Measurements from ENCODE around the gene EZH1. TPM values are rescaled to one million over a fixed set of nuclear protein-coding genes. Genes with fewer than 3 reads are reported as not detected.
A peak's percentile ranks its signal among the peaks of the same experiment; 100 is the strongest.

Gene EZH1
- total RNA-seq, 1 donor from 2014 or later, result 43.3 TPM

GRCh38 chr17:42690596-42690995 lies 54.2 kb downstream of the EZH1 start:
- peaks cover 9% of the 10 kb centered on the region for H3K4me1 ChIP-seq
- H3K9me3 ChIP-seq (replicated peaks), result no peaks in the 10 kb centered on the region
- no peak for TF ChIP-seq CTCF (IDR thresholded peaks at IDR 0.05; ENCODE audit: borderline replicate concordance)
- no peak for DNase-seq
- no peak overlapping the region for H3K4me3 ChIP-seq
- H3K27ac ChIP-seq (replicated peaks), result peak overlapping the region; percentile 50
- intact Hi-C loops (cut with micrococcal nuclease), result no loop called here
- peaks cover 34% of the 10 kb centered on the region for H3K36me3 ChIP-seq
- H3K27me3 ChIP-seq (ENCODE audit: low read depth), result no peaks in the 10 kb centered on the region

- Histone ChIP-seq H3K9me3 (replicated peaks) (no peaks in the 10 kb centered on the region), H3K4me1 (peaks cover 25% of the 10 kb centered on the region), H3K36me3 (peaks cover 20% of the 10 kb centered on the region), H3K27me3 (ENCODE audit: low read depth) (no peaks in the 10 kb centered on the region), H3K27ac (replicated peaks) (no peak overlapping the region), H3K4me3 (no peak overlapping the region)
- no peak for TF ChIP-seq CTCF (IDR thresholded peaks at IDR 0.05; ENCODE audit: borderline replicate concordance)
- intact Hi-C loops (cut with micrococcal nuclease), result no loop called here
- no peak for DNase-seq
Measured at GRCh38 chr17:42687707-42688320, 57.0 kb downstream of the EZH1 start.

GRCh38 chr17:42686520-42687128 lies 58.2 kb downstream of the EZH1 start:
- Histone ChIP-seq H3K9me3 (replicated peaks) (no peaks in the 10 kb centered on the region), H3K4me1 (peaks cover 37% of the 10 kb centered on the region), H3K27ac (replicated peaks) (no peak overlapping the region), H3K36me3 (peaks cover 16% of the 10 kb centered on the region), H3K27me3 (ENCODE audit: low read depth) (no peaks in the 10 kb centered on the region), H3K4me3 (no peak overlapping the region)
- no peak for TF ChIP-seq CTCF (IDR thresholded peaks at IDR 0.05; ENCODE audit: borderline replicate concordance)
- no peak for DNase-seq
- intact Hi-C loops (cut with micrococcal nuclease), result no loop called here

- no peak for TF ChIP-seq CTCF (IDR thresholded peaks at IDR 0.05; ENCODE audit: borderline replicate concordance)
- Histone ChIP-seq H3K27ac (replicated peaks) (no peak overlapping the region), H3K4me1 (peaks cover 40% of the 10 kb centered on the region), H3K36me3 (peaks cover 16% of the 10 kb centered on the region), H3K27me3 (ENCODE audit: low read depth) (no peaks in the 10 kb centered on the region), H3K9me3 (replicated peaks) (no peaks in the 10 kb centered on the region), H3K4me3 (no peak overlapping the region)
- no peak for DNase-seq
- intact Hi-C loops (cut with micrococcal nuclease), result no loop called here
Measured at GRCh38 chr17:42685831-42686230, 59.0 kb downstream of the EZH1 start.

- Histone ChIP-seq H3K27ac (replicated peaks) (no peak overlapping the region), H3K4me3 (no peak overlapping the region), H3K9me3 (replicated peaks) (no peaks in the 10 kb centered on the region), H3K4me1 (peaks cover 44% of the 10 kb centered on the region), H3K27me3 (ENCODE audit: low read depth) (no peaks in the 10 kb centered on the region), H3K36me3 (peaks cover 16% of the 10 kb centered on the region)
- DNase-seq, result no peak
- intact Hi-C loops (cut with micrococcal nuclease), result no loop called here
- TF ChIP-seq CTCF (IDR thresholded peaks at IDR 0.05; ENCODE audit: borderline replicate concordance), result no peak
Measured at GRCh38 chr17:42684929-42685556, 59.8 kb downstream of the EZH1 start.

Data from left ventricle myocardium inferior (tissue), 1 donor.